Measurements from ENCODE around the gene NTNG1.

NTNG1 gene

DNA sequence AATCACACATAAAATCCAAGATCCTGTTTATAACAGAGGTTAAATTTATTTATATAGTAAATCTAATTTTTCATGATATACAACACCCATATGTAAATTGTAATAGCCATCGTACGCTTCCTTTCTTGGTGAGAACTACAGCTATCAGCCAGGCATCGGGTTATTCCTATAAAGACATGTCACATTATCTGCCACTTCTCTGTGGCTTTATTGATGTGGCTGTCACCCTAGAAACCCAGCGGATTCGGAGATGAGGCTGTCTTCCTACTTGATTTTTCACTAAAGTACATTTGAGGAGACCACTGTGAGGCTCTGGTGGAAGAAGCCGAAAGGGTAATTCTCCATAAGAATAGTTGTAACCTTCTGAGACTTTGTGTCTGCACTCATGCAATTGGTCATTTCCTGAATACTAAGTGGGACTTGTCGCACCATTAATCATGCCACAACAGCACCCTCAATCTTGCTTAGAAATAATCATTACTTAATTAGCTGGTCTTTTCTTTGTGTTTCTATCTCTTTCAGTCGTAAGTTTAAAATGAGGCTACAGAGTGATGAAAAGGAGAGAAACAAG is 106.0 kb downstream of the NTNG1 start:
- FAIRE-seq (no peak), DNase-seq (ENCODE audit: insufficient read length) (no peak)
- TF ChIP-seq POLR2A (IDR thresholded peaks at IDR 0.05; ENCODE audit: low read depth, low read length) (no peak), TAF1 (IDR thresholded peaks at IDR 0.05; ENCODE audit: borderline replicate concordance, low read depth, low read length) (no peak), POLR2AphosphoS5 (IDR thresholded peaks at IDR 0.05; ENCODE audit: low read depth, low read length) (no peak)

DNA sequence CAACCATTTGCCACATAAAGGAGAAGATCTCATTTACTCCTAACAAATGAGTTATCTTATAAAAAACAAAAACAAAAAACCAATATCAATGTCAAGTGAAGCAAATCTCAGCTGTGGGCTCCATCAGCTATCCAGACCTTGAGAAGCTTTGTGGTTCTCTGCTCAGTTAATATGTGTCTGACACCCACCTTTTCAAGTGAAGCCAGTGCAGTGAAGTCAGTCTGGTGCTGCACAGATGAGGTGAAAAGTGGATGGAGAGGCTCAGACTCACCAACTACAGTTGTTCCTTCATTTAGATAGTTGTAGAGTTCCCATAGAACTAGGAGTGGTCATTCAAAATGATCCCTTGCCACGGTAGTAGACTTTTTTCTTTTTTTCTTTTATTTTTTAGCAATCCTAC is 106.8 kb downstream of the NTNG1 start:
- TF ChIP-seq POLR2A (IDR thresholded peaks at IDR 0.05; ENCODE audit: low read depth, low read length) = no peak
- no peak for TF ChIP-seq POLR2AphosphoS5 (IDR thresholded peaks at IDR 0.05; ENCODE audit: low read depth, low read length)
- no peak for TF ChIP-seq TAF1 (IDR thresholded peaks at IDR 0.05; ENCODE audit: borderline replicate concordance, low read depth, low read length)
- no peak for FAIRE-seq

DNA sequence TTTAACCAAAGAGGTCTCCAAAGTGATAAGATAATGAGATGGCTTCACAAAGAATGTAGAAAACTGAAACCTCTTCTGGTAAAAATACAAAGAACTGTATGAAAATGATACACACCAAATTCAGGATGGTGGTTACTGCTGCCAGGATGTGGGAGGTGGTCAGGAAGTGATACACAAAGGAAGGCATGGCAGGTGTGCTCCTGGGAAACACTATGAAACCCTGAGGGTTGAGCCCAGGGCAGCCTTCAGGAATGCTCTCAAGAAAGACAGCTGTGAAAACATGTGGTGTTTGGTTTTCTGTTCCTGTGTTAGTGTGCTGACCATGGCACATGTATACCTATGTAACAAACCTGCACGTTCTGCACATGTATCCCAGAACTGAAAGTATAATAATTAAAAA is 109.3 kb downstream of the NTNG1 start:
- no peak for TF ChIP-seq POLR2AphosphoS5 (IDR thresholded peaks at IDR 0.05; ENCODE audit: low read depth, low read length)
- no peak for TF ChIP-seq TAF1 (IDR thresholded peaks at IDR 0.05; ENCODE audit: borderline replicate concordance, low read depth, low read length)
- no peak for TF ChIP-seq POLR2A (IDR thresholded peaks at IDR 0.05; ENCODE audit: low read depth, low read length)
- DNase-seq (ENCODE audit: insufficient read length) = no peak

More for the DNA sequence above, 106.8 kb downstream of the NTNG1 start:
- DNase-seq (ENCODE audit: insufficient read length) = no peak

DNA sequence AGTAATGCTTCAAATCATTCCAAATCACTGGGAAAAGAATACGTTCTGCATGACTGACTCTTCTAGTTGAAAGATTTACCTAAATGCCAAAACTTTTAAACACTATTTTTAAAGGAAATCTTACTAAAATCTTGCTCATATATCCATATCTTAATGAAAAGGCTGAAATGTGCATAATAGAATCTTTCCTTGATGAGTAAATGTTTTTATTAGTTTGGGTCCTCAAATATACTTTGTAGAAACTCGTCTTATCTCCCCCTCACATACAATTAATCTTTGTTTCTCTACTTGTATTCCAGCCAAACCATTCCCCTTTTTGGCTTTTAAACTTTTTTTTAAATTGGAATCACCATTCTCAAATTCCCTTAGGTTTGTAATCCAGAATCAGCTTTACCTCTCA is 110.2 kb downstream of the NTNG1 start:
- TF ChIP-seq POLR2AphosphoS5 (IDR thresholded peaks at IDR 0.05; ENCODE audit: low read depth, low read length) (no peak), POLR2A (IDR thresholded peaks at IDR 0.05; ENCODE audit: low read depth, low read length) (no peak), TAF1 (IDR thresholded peaks at IDR 0.05; ENCODE audit: borderline replicate concordance, low read depth, low read length) (no peak)
- DNase-seq (ENCODE audit: insufficient read length) (no peak), FAIRE-seq (no peak)

More for the DNA sequence above, 109.3 kb downstream of the NTNG1 start:
- no peak for FAIRE-seq

DNA sequence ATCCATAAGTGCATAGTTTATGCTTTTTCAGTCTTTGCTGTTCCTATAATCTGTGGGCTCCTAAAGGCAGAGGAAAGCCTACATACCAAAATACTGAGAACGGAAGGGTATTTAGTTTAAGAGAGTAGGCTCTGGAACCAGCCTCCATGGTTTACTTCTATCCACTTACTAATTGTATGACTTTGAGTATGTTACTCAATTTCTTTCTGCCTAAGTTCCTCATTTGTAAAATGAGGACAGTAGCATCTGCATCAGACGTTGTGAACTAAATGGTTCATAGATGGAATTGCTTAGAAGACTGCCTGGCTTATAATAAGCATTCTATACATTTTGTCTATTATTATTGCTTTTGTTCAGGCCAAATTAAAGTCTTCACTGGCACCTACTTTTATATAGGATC is 111.0 kb downstream of the NTNG1 start:
- TF ChIP-seq TAF1 (IDR thresholded peaks at IDR 0.05; ENCODE audit: borderline replicate concordance, low read depth, low read length) (no peak), POLR2AphosphoS5 (IDR thresholded peaks at IDR 0.05; ENCODE audit: low read depth, low read length) (no peak), POLR2A (IDR thresholded peaks at IDR 0.05; ENCODE audit: low read depth, low read length) (no peak)
- DNase-seq (ENCODE audit: insufficient read length) (no peak), FAIRE-seq (no peak)

DNA sequence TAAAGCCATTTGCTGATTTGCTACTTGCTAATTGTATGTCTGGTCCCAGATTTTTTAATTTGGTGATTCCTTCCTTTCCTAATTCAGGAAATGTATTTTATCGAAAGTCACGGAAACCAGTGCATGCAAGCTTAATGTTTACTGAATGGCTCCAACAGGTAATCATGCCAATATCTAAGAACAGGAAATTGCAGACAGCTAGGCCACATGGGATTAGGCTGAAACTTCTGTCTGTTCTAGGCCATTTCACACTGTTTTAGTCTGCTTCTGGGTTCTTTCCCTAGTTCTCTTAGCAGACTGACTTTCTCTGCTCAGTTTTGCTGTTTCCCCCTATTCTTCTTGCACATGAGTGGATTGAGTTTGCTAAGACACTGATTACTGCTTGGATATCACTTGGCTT is 111.4 kb downstream of the NTNG1 start:
- FAIRE-seq (no peak), DNase-seq (ENCODE audit: insufficient read length) (no peak)
- no peak for TF ChIP-seq TAF1 (IDR thresholded peaks at IDR 0.05; ENCODE audit: borderline replicate concordance, low read depth, low read length)

DNA sequence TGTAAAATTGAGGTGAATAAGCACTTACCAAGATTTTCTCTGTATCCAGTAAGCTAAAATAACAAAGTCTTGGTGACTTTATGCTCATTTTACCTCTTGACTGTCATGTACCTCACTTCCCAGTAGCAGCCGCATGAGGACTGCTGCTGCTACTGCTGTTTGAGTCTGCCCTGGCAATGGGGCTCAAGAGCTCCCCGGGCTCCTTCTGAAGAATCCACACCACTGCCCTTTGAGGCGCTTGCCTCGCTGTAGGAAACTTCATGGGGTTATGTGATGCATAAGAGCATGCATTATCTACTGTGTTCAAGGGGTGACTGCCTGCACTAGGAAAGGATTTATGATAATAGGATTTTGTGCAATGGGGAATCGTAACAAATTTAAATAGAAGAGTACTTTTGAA is 113.5 kb downstream of the NTNG1 start:
- no peak for FAIRE-seq
- no peak for DNase-seq (ENCODE audit: insufficient read length)
- TF ChIP-seq POLR2AphosphoS5 (IDR thresholded peaks at IDR 0.05; ENCODE audit: low read depth, low read length) (no peak), POLR2A (IDR thresholded peaks at IDR 0.05; ENCODE audit: low read depth, low read length) (no peak), TAF1 (IDR thresholded peaks at IDR 0.05; ENCODE audit: borderline replicate concordance, low read depth, low read length) (no peak)

DNA sequence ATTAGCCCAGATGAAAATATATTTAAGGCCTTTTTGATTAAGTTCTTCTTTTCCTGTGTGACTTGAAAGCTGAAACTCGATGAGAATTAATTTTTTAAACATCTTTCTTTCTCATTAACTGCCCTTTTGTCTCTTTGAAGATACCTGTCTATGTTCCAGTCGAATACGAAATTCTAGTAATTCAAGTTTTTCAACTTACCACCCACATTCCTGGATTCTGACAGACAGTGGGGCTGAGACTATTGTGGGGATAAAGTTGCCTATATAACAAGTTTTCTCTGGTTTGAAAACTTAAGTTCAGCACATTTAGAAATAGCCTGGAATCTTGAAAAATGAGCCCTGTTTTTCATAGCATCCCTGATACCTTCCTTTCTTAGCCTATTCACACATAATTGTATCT is 114.6 kb downstream of the NTNG1 start:
- TF ChIP-seq POLR2A (IDR thresholded peaks at IDR 0.05; ENCODE audit: low read depth, low read length) (no peak), POLR2AphosphoS5 (IDR thresholded peaks at IDR 0.05; ENCODE audit: low read depth, low read length) (no peak), TAF1 (IDR thresholded peaks at IDR 0.05; ENCODE audit: borderline replicate concordance, low read depth, low read length) (no peak)
- FAIRE-seq = no peak
- DNase-seq (ENCODE audit: insufficient read length) = no peak

DNA sequence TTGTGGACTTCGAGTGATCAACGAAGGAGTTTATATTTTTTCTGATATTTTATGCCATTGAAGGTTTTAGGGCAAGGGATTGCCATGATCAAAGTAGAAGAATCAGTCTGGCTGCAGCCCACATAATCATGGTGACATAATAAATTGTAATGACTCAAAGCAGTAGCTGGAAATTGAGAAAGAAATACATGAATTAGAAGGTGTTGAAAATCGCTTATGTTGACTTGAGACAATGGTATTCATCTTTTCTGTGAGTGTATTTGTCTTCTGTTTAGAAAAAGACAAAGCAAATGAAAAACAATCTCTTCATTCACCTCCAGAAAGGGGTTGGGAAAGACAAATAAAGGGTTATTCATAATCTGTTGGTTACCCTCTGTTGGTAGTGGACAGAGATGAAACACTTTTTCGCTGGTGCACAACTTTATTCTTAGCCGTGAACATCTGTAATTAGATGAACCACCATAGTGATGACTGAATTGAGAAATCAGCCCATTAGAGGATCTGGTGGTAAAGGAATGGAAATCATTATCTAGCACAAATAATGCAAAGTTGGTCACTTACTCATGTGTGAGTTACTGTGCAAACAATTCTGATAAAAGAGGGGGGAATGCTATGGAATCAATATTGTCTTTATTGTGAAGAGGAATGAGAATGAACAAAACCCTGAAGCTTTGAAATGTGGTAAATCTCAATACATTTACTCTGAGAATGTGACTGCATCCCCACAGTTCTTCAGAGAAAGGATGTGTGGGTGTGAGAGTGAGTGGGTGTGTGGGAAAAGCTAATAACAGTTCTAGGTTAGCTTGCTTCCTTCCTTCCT is 121.8 kb downstream of the NTNG1 start:
- TF ChIP-seq TAF1 (IDR thresholded peaks at IDR 0.05; ENCODE audit: borderline replicate concordance, low read depth, low read length) = no peak
- no peak for TF ChIP-seq POLR2AphosphoS5 (IDR thresholded peaks at IDR 0.05; ENCODE audit: low read depth, low read length)
- TF ChIP-seq POLR2A (IDR thresholded peaks at IDR 0.05; ENCODE audit: low read depth, low read length) = no peak
- FAIRE-seq = no peak
- no peak for DNase-seq (ENCODE audit: insufficient read length)

DNA sequence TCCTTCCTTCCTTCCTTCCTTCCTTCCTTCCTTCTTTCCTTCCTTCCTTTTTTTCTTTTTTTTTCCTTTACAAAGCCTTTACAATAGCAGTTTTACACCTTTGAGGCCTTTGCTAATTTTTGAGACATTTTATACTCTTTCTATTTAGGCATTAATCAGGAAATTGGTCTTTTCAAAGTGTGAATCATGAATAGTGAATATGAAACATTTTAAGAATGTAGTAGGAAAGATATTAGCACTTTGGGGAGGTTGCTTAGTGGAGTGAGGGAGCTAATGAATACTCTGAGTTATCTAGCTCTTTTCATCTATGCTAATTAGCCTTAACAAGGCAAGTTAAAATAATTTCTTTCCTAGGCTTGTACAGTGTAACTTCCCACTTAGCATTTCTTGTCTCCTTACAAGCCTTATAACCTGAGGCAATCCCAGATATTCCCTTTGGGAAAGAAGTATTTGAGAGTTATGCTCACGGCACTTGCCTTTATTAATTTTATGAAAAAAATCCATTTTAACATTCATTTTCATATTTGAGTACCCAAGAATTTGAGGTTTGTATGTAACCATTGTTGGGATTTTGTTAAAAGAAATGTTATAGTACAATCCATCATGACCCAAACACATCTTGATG is 122.6 kb downstream of the NTNG1 start:
- no peak for FAIRE-seq
- TF ChIP-seq POLR2A (IDR thresholded peaks at IDR 0.05; ENCODE audit: low read depth, low read length) (no peak), TAF1 (IDR thresholded peaks at IDR 0.05; ENCODE audit: borderline replicate concordance, low read depth, low read length) (no peak), POLR2AphosphoS5 (IDR thresholded peaks at IDR 0.05; ENCODE audit: low read depth, low read length) (no peak)

DNA sequence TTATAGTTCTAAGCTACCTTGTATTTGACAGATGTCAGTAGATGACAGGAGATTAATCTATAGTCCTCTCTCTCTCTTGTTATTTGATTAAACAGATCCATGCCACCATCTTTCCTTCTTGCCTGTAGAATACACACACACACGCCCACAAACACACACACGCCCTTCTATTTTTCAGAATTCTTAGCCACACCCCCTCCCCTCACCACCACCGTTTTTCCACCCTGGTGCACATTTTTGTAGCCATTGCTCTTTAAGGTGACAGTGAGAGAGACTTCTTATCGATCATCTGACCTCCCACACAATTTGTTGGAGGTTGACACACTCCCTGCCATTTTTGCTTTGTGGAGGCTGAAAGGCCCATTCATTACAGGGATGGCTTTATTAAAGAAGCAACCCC is 123.2 kb downstream of the NTNG1 start:
- no peak for TF ChIP-seq POLR2A (IDR thresholded peaks at IDR 0.05; ENCODE audit: low read depth, low read length)
- FAIRE-seq = no peak
- no peak for DNase-seq (ENCODE audit: insufficient read length)

More for the DNA sequence above, 122.6 kb downstream of the NTNG1 start:
- DNase-seq (ENCODE audit: insufficient read length) = no peak

DNA sequence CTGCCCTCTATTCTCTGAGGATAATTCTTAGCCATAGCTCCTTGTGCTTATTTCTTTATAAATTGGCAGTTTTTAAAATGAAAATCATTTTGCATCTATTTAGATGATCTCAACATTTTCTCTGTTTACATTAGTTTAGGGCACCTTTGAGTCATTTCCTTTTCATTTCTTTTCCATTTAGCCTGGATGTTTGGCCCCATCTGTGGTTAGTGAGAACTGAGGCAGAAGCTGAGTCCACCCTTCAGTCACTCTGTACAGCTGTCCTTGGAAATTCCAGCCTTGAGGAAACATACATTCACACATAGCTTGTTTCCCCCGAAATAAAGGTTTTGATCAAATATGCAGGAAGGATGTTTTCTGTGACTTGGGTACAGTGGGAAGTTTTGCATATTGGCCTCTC is 123.7 kb downstream of the NTNG1 start:
- no peak for FAIRE-seq
- no peak for DNase-seq (ENCODE audit: insufficient read length)
- TF ChIP-seq POLR2AphosphoS5 (IDR thresholded peaks at IDR 0.05; ENCODE audit: low read depth, low read length) (no peak), POLR2A (IDR thresholded peaks at IDR 0.05; ENCODE audit: low read depth, low read length) (no peak), TAF1 (IDR thresholded peaks at IDR 0.05; ENCODE audit: borderline replicate concordance, low read depth, low read length) (no peak)
